Measurements from ENCODE around the gene SCGB3A2. TPM values are rescaled to one million over a fixed set of nuclear protein-coding genes. Genes with fewer than 3 reads are reported as not detected.

The SCGB3A2 gene
- polyA plus RNA-seq, 1 of the 3 experiments (the other 2 are of a cell fraction) = not detected

DNA sequence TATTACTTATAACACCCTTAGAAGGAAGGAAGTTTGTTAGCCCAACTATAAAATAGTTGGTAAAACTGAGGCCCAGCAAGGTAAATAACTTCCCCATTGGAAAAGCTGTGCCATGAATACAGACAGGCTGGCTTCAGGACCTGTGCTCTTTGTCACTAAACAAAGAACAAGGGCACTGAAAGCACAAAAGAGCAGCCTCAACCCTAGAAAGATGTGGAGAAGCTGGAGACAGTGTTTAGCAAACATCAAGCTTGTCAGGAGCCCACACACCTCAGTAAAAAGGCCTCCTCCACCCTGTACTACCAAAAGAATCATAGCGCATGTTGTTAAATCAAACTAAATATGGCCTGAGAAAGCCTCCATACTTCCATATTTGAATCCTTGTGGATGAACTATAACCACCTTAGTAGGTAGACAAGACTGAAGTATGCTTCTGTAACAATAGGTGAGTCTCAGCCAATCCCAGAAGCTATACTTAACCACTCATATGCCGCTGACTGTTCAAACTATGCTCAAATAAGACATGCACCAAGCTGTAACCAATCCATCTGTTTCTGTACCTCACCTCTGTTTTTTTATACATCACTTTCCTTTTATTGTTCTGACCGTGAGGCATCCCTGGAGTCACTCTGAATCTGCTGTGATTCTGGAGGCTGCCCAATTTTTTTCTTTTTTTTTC, 18.4 kb upstream of the SCGB3A2 start:
- no peak overlapping the region for H2AFZ ChIP-seq (ENCODE audit: low read depth)
- H3K9me2 ChIP-seq = no peaks in the 10 kb centered on the region
- ChIA-PET POLR2A (no interaction called here), CTCF (interaction anchor here (1.2 to 2.8 kb wide), 4 partner anchors 15 to 75 kb away, joined by 3 to 16 read pairs (median 4); no protein-coding TSS in a partner anchor)
- no peaks in the 10 kb centered on the region for H3K9me3 ChIP-seq
- H3K36me3 ChIP-seq (replicated peaks in 1 of 2; ENCODE audit: control insufficient read depth in 1 of 2, insufficient read depth in 2 of 2, low read length in 1 of 2) = no peaks in the 10 kb centered on the region
- H3K4me3 ChIP-seq (ENCODE audit: low read depth in 2 of 2, low read length in 1 of 2) = no peak overlapping the region
- H3K9ac ChIP-seq = no peak overlapping the region
- no peaks in the 10 kb centered on the region for H4K20me1 ChIP-seq (ENCODE audit: insufficient read depth)
- H3K27me3 ChIP-seq (ENCODE audit: insufficient read depth) = no peaks in the 10 kb centered on the region
- H3K4me2 ChIP-seq = no peak overlapping the region
- TF ChIP-seq, protein P1, sequence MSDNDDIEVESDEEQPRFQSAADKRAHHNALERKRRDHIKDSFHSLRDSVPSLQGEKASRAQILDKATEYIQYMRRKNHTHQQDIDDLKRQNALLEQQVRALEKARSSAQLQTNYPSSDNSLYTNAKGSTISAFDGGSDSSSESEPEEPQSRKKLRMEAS (IDR thresholded peaks at IDR 0.05; ENCODE audit: low read depth) = no peak
- TF ChIP-seq JUND (IDR thresholded peaks at IDR 0.05) (no peak), RFX5 (IDR thresholded peaks at IDR 0.05; ENCODE audit: low read length) (no peak)
- 67% methylated on average over 3 of the region's 3 CpGs for WGBS (ENCODE audit: low lambda C conversion rate)
- H3K4me1 ChIP-seq (ENCODE audit: control insufficient read depth in 1 of 2, insufficient read depth in 2 of 2, low read depth in 1 of 2, low read length in 1 of 2) = no peaks in the 10 kb centered on the region; a peak in 1 of 4 replicates
- H3K79me2 ChIP-seq (ENCODE audit: insufficient read depth) = no peaks in the 10 kb centered on the region
- no peak for DNase-seq
- H3F3A ChIP-seq (replicated peaks; ENCODE audit: insufficient read depth) = no peaks in the 10 kb centered on the region
- H3K27ac ChIP-seq (ENCODE audit: low read depth in 2 of 2, low read length in 1 of 2) = no peak overlapping the region

DNA sequence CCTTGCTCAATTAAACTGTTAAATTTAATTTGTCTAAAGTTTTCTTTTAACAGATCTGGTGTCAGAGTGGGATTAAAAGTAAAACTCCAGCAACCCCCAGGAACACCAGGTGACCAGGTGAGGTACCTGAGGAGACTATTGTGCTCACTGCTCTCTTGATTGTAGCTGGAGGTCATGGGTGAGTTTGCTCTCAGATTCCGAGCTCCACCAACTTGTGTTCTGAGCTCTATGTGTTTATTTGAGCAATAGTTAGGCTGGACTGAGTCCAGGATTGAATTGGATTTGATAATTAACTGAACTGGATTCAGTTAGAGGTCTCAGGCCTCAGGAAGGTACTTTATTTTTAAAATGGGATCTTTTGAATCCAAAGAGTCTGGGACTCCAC, 17.9 kb upstream of the SCGB3A2 start:
- Histone ChIP-seq H3K9me3 (no peaks in the 10 kb centered on the region), H4K20me1 (ENCODE audit: insufficient read depth) (no peaks in the 10 kb centered on the region), H3K4me1 (ENCODE audit: control insufficient read depth in 1 of 2, insufficient read depth in 2 of 2, low read depth in 1 of 2, low read length in 1 of 2) (no peaks in the 10 kb centered on the region; a peak in 1 of 4 replicates), H3K4me3 (ENCODE audit: low read depth in 2 of 2, low read length in 1 of 2) (no peak overlapping the region), H3F3A (replicated peaks; ENCODE audit: insufficient read depth) (no peaks in the 10 kb centered on the region), H3K79me2 (ENCODE audit: insufficient read depth) (no peaks in the 10 kb centered on the region), H3K36me3 (replicated peaks in 1 of 2; ENCODE audit: control insufficient read depth in 1 of 2, insufficient read depth in 2 of 2, low read length in 1 of 2) (no peaks in the 10 kb centered on the region), H3K27ac (ENCODE audit: low read depth in 2 of 2, low read length in 1 of 2) (no peak overlapping the region), H3K27me3 (ENCODE audit: insufficient read depth) (no peaks in the 10 kb centered on the region), H3K9me2 (no peaks in the 10 kb centered on the region), H3K9ac (no peak overlapping the region), H2AFZ (ENCODE audit: low read depth) (no peak overlapping the region), H3K4me2 (no peak overlapping the region)
- ChIA-PET CTCF (interaction anchor here (1.2 to 2.8 kb wide), 3 partner anchors 16 to 74 kb away, joined by 3 to 16 read pairs (median 5); no protein-coding TSS in a partner anchor), POLR2A (no interaction called here)
- DNase-seq = no peak
- 41% methylated on average over 1 of the region's 1 CpG for WGBS (ENCODE audit: low lambda C conversion rate)
- TF ChIP-seq EZH2phosphoT487 (IDR thresholded peaks at IDR 0.05; ENCODE audit: borderline replicate concordance, low read depth) = no peak
- TF ChIP-seq TEAD4 (IDR thresholded peaks at IDR 0.05; ENCODE audit: borderline replicate concordance, insufficient read depth) = no peak
- TF ChIP-seq MEF2A (IDR thresholded peaks at IDR 0.05; ENCODE audit: borderline replicate concordance, low read depth) = no peak
- TF ChIP-seq NFIC (IDR thresholded peaks at IDR 0.05; ENCODE audit: borderline replicate concordance) = no peak
- no peak for TF ChIP-seq CHD2 (IDR thresholded peaks at IDR 0.05; ENCODE audit: low read length, partially characterized antibody)
- TF ChIP-seq, protein P1 (IDR thresholded peaks at IDR 0.05; ENCODE audit: low read depth) = no peak
- no peak for TF ChIP-seq GABPA (IDR thresholded peaks at IDR 0.05; ENCODE audit: low read depth)

DNA sequence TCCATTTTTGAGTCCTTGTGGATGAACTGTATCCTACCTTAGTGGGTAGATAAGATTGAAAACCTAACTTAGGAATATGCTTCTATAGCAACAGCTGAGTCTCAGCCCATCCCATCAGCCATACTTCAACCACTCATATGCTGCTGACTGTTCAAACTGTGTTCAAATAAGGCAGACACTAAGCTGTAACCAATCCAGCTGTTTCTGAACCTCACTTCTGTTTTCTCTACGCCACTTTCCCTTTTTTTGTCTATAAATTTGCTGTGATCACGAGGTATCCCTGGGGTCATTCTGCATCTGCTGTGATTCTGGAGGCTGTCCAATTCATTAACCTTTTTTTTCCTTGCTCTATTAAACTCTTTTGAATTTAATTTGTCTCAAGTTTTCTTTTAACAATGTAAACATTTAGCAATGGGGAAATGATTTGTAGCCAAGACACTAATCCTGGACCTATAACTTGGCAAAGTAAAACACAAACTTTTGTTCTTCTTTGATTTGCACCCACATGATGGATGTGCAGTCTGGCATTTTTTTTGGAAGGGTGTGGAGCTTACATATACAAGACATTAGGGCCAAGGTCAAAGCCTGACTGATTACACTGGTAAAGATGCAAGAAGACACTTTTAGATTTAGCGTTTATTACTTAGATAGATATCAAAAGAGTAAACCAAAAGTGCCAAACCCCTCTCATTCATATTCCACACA, 14.9 kb upstream of the SCGB3A2 start:
- 40% methylated on average over 3 of the region's 3 CpGs for WGBS (ENCODE audit: low lambda C conversion rate)
- Histone ChIP-seq H3K36me3 (replicated peaks in 1 of 2; ENCODE audit: control insufficient read depth in 1 of 2, insufficient read depth in 2 of 2, low read length in 1 of 2) (no peaks in the 10 kb centered on the region), H3K4me3 (ENCODE audit: low read depth in 2 of 2, low read length in 1 of 2) (no peak overlapping the region), H3K9ac (no peak overlapping the region), H3K4me2 (no peak overlapping the region), H3K27ac (ENCODE audit: low read depth in 2 of 2, low read length in 1 of 2) (no peak overlapping the region), H4K20me1 (ENCODE audit: insufficient read depth) (no peaks in the 10 kb centered on the region), H3K79me2 (ENCODE audit: insufficient read depth) (no peaks in the 10 kb centered on the region), H3K9me2 (no peaks in the 10 kb centered on the region), H3K9me3 (no peaks in the 10 kb centered on the region), H3K4me1 (ENCODE audit: control insufficient read depth in 1 of 2, insufficient read depth in 2 of 2, low read depth in 1 of 2, low read length in 1 of 2) (no peaks in the 10 kb centered on the region; a peak in 1 of 4 replicates), H2AFZ (ENCODE audit: low read depth) (no peak overlapping the region), H3K27me3 (ENCODE audit: insufficient read depth) (no peaks in the 10 kb centered on the region), H3F3A (replicated peaks; ENCODE audit: insufficient read depth) (no peaks in the 10 kb centered on the region)
- POLR2A ChIA-PET = no interaction called here
- CTCF ChIA-PET = interaction anchor here (1.4 kb wide), 2 partner anchors 13 to 70 kb away, joined by 3 to 6 read pairs; no protein-coding TSS in a partner anchor
- DNase-seq = no peak
- no peak for TF ChIP-seq TAF1 (IDR thresholded peaks at IDR 0.05; ENCODE audit: borderline replicate concordance, low read depth, low read length)
- no peak for TF ChIP-seq ELF1 (IDR thresholded peaks at IDR 0.05)
- no peak for TF ChIP-seq NRF1 (IDR thresholded peaks at IDR 0.05; ENCODE audit: low read depth, low read length)
- TF ChIP-seq, protein P2, sequence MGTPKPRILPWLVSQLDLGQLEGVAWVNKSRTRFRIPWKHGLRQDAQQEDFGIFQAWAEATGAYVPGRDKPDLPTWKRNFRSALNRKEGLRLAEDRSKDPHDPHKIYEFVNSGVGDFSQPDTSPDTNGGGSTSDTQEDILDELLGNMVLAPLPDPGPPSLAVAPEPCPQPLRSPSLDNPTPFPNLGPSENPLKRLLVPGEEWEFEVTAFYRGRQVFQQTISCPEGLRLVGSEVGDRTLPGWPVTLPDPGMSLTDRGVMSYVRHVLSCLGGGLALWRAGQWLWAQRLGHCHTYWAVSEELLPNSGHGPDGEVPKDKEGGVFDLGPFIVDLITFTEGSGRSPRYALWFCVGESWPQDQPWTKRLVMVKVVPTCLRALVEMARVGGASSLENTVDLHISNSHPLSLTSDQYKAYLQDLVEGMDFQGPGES (IDR thresholded peaks at IDR 0.05; ENCODE audit: low read depth, low read length) = no peak
- TF ChIP-seq TEAD4 (IDR thresholded peaks at IDR 0.05; ENCODE audit: borderline replicate concordance, insufficient read depth) = no peak
- TF ChIP-seq, protein P3, sequence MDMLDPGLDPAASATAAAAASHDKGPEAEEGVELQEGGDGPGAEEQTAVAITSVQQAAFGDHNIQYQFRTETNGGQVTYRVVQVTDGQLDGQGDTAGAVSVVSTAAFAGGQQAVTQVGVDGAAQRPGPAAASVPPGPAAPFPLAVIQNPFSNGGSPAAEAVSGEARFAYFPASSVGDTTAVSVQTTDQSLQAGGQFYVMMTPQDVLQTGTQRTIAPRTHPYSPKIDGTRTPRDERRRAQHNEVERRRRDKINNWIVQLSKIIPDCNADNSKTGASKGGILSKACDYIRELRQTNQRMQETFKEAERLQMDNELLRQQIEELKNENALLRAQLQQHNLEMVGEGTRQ (IDR thresholded peaks at IDR 0.05; ENCODE audit: borderline replicate concordance, low read depth, low read length) = no peak
- TF ChIP-seq JUND (IDR thresholded peaks at IDR 0.05) = no peak
- TF ChIP-seq MXI1 (IDR thresholded peaks at IDR 0.05; ENCODE audit: low read depth, low read length) = no peak
- TF ChIP-seq RCOR1 (IDR thresholded peaks at IDR 0.05; ENCODE audit: low read length) = no peak
- no peak for TF ChIP-seq EZH2phosphoT487 (IDR thresholded peaks at IDR 0.05; ENCODE audit: borderline replicate concordance, low read depth)

All from SK-N-SH (cell line).